ENCODE data around the gene SCN8A.

SCN8A gene

GRCh38 chr12:51675071-51675803 lies 84.2 kb downstream of the SCN8A start:
- DNase-seq: no peak

DNA sequence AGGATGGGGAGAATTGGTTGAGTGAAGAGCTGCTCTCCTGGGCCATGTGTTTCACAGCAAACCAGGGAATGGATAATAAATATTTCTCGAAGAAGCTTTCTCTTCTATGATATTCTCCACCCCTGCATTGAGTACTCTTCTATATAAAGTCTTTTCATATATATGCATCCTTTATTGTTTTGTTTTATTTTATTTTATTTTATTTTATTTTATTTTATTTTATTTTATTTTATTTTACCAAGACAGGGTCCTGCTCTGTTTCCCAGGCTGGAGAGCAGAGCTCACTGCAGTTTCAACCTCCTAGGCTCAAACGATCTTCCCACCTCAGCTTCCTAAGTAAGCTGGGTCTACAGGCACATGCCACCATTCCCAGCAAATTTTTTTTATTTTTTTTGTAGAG lies 85.8 kb downstream of the SCN8A start:
- no peak for DNase-seq

- DNase-seq: no peak
Measured at GRCh38 chr12:51677284-51677968, 86.4 kb downstream of the SCN8A start.

GRCh38 chr12:51678086-51678724 lies 87.2 kb downstream of the SCN8A start:
- peak; percentile 12 for DNase-seq

GRCh38 chr12:51682981-51683380 lies 91.9 kb downstream of the SCN8A start:
- DNase-seq: no peak

DNA sequence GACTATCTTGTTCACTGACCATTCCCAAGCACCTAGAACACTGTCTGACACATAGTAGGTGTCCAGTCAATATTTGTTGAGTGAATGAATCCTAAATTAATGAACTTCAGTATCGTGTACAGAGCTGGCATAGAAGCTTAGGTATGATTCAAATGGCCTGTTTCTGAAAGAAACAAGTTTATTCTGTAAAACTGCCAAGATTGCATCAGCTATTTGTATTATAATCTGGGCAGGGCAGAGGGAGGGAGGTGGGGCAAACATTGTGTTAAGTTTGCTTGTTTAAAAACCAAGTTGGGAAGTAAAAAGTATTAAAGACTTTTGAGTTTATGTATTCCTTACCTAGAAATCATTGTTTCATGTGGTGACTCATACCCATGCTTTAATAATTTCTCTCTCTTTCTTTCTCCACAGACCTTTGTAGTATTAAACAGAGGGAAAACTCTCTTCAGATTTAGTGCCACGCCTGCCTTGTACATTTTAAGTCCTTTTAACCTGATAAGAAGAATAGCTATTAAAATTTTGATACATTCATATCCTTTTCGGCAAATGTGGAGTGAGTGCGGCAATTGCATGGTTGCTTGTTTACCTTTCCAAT lies 92.8 kb downstream of the SCN8A start:
- no peak for DNase-seq

DNA sequence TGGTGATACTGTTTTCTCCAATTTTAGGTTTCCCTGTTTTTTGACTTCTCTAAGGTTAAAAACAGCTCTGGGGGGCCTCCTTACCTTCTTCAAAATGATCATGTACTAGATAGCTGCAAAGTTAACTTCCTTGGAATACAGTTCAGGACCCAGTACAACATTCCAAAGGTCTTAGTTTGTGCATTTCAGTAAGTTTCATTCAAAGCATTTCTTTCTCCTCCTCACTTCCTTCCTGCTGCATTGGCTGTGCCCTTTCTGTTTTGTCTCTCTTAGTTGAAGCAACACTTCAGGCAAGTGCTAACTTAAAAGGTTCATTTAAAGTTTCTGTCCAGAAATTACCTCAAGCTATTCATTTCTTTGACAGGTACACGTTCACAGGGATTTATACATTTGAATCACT lies 95.7 kb downstream of the SCN8A start:
- no peak for DNase-seq

DNA sequence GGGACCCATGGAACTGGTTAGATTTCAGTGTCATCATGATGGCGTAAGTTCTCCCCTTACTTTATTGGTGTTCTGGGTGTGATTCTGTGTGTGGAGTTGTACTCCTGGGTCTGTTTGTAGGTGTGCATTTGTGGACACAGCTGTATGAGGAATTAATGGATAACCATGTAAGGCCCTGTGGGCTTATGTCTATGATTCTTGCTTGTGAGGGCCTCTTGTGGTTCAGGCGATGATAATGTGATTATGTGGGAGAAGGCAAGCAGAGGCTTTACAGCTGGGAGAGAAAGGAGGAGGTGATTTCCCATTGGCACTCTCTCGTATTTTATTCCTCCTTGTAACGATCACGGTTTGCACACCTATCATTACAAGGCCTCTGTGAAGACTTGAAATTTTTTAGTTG lies 96.1 kb downstream of the SCN8A start:
- no peak for DNase-seq

DNA sequence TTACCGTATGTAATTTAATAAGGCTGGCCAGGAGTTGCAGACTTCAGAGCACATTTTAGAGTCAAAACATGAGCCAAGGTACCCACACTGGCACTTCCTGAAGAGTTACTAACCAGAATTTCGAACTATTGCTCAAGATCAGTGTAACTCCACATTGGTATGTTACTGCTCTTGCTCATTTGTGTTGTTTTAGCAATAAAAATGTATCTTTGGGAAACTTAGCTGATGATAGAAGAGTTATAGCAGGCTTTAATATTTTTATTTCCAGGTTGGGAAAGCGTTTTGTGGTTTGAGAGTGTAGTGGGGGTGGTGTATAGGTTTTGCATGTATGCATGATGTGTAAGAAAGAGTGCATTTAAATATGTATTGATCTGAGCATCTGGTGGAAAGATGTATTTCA lies 96.6 kb downstream of the SCN8A start:
- no peak for DNase-seq

DNA sequence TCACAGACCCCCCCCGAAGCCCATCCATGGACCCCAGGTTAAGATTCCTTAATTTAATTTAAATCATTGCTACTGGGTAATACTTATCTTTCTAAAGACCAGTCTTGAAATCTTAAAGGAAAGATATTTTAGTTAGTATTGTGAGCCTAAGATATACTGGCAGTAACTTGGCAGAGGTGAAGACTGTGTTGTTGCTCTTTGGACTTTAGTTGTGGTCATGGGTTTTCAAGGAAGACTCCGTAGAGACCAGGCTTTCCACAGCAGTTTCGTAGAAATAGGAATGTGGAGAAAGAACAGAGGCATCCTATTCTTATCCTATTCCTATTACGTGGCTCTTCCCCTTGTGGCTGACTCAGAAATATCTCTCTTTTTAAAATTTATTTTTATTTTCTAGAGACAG lies 99.0 kb downstream of the SCN8A start:
- DNase-seq: no peak

DNA sequence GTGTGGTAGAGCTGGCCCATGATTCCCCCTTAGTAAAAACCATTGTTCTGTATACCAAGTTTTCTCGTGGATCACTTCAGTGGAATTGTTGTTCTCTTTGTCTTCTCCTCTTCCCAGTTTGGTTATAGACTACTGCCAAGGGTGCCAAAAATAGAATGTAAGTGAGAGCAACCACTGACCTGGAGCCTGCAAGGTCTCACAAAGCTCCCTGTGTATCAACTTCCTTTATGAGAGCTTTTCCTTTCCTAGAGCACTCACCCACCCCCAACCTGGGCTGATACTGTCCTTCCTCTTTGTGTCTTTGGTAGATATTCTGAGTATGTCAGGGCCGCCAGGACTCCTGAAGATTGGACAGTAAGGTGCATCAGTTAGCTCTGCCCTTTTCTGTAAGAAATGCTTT lies 101.0 kb downstream of the SCN8A start:
- no peak for DNase-seq

DNA sequence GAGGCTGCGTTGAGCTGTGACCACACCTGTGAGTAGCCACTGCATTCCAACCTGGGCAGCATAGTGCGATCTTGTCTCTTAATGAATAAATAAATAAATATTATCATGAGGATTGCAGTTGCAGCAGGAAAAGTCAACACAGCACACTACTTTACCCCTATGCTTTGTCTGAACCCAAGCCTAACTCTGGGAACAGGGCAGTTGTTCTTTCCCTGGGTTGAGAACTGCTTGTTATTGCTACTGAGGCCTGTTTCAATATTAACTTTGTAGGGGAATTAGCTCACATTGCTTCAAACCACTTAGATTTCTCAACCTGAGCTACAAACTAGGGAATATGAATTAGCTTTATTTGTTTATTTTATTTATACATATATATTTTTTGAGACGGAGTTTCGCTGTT lies 102.5 kb downstream of the SCN8A start:
- DNase-seq: no peak

DNA sequence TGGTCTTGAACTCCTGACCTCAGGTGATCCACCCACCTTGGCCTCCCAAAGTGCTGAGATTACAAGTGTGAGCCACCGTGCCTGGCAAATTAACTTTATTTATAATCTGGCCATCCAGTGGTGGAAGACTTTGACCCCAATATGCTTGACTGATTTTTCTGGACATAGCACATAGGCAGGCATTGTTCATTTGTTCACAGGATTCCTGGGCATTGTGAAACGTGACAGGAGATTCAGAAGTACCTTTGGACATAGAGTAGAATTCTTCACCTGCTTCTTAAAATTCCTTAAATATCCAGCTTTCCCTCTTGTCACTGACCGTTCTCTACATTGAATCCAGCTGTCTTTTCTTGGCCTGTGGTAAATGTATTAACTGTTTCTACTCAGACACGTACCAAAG lies 103.1 kb downstream of the SCN8A start:
- DNase-seq: no peak

GRCh38 chr12:51695241-51696010 lies 104.4 kb downstream of the SCN8A start:
- no peak for DNase-seq

- DNase-seq: no peak
Measured at GRCh38 chr12:51699219-51699618, 108.2 kb downstream of the SCN8A start.

DNA sequence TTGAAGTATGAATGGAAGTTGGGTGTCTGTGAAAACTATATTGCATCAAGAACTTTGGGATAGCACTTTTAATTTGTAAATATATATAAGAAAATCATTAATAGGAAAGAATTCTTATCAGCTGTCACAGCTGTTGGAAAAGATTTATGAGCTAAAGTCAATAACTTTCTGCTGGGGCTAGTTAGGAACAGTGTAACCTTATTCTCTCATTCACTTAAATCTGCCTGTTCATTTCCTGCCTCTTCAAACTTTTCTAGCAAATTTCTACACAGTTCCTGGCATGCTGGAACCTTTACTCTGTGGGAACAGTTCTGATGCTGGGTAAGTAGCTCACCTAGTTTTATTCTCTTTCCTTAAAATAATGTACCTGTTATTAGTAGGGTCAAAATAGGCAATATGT lies 109.9 kb downstream of the SCN8A start:
- no peak for DNase-seq

DNA sequence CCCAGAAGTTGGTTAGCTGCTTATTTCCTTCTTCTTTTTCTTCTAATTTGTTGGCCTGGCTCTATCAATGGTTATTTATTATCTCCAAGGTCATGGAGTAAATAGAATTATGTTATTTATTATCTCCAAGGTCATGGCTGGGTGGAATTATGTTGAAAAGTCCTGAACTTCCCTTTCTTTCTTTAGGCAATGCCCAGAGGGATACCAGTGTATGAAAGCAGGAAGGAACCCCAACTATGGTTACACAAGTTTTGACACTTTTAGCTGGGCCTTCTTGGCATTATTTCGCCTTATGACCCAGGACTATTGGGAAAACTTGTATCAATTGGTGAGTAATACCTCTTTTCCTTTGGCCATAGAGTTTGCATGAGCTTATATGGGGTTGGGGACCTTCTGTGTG lies 111.6 kb downstream of the SCN8A start:
- DNase-seq: no peak

DNA sequence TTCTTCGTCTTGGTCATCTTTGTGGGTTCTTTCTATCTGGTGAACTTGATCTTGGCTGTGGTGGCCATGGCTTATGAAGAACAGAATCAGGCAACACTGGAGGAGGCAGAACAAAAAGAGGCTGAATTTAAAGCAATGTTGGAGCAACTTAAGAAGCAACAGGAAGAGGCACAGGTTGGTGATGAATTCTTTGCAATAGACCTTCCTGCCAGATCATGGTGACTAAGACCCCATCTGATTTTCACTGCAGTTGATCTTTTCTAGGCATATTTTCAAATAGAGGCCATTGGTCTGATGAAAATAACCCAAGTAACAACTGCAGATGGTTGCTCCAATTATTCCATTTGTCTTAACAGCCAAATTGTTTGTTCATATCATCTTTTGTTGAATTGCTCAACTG lies 114.4 kb downstream of the SCN8A start:
- DNase-seq: no peak

GRCh38 chr12:51706206-51706605 lies 115.2 kb downstream of the SCN8A start:
- DNase-seq: no peak

DNA sequence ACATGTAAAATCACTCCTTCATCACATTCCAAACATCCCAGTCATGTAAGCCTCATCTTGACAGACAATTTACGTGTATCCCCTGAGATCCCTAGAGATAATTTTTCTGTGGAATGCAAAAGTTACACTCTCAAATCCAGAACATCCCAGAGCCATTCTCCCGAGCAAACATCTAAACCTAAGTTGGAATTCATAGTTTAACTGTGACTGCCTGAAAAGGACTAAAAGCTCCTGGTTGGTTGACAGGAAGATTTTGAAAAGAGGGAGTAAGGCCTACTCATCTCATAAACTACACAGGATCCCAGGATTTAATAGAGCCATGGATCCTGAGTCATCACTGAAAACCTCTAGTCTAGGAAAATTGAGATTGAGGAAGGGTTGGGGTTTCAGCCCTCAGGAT lies 123.6 kb downstream of the SCN8A start:
- DNase-seq: no peak

GRCh38 chr12:51717326-51717925 lies 126.4 kb downstream of the SCN8A start:
- DNase-seq: no peak

GRCh38 chr12:51721282-51721940 lies 130.4 kb downstream of the SCN8A start:
- DNase-seq: no peak
